Bronchial epithelial cell (primary cell): Measurements from ENCODE around the gene TAS1R2. TPM values are rescaled to one million over a fixed set of nuclear protein-coding genes. Genes with fewer than 3 reads are reported as not detected.
"Not testable (repeated sequence)": the region's sequence is repeated elsewhere in the genome, so short reads cannot be mapped to it uniquely, and the experiment has no call there.

Source experiments
- DNase-seq: peaks from one replicate; pipeline ENCODE4 v3.0.0-alpha.2; 2010; ENCODE audit warnings: low read depth
- FAIRE-seq: peaks from 2 replicates; lab custom pipeline; 2011; peaks lifted over from hg19 to GRCh38; lab: Jason Lieb, UNC
- H3K27me3 ChIP-seq: 2 replicates; pipeline ENCODE4 v1.5.1; 2011; ENCODE audit warnings: low read length; ENCODE audit not compliant: control insufficient read depth, insufficient read depth
- H3K36me3 ChIP-seq: 2 replicates; pipeline ENCODE4 v1.5.1; 2011; ENCODE audit warnings: low read length; ENCODE audit not compliant: control insufficient read depth, insufficient read depth
- H3K4me3 ChIP-seq: 2 replicates; pipeline ENCODE4 v1.5.1; 2011; ENCODE audit warnings: mild to moderate bottlenecking, low read depth, low read length, control low read depth
- CTCF ChIP-seq: IDR thresholded peaks from 2 replicates; pipeline ENCODE4 v1.5.1; 2011; ENCODE audit warnings: mild to moderate bottlenecking, moderate library complexity, low read length, control low read depth, inconsistent platforms; ENCODE audit not compliant: insufficient read depth, severe bottlenecking
- total RNA-seq: library from RNA; depleted of rRNA; stranded (reverse); fragments of >200 nt; gene quantifications from 2 replicates; pipeline ENCODE4 v1.2.1, GENCODE V29; 2014

Gene TAS1R2
- total RNA-seq, 1 donor from 2014 or later: not detected

GRCh38 chr1:18898567-18898966, 39.1 kb upstream of the TAS1R2 start:
- no peaks in the 10 kb centered on the region for H3K27me3 ChIP-seq
- H3K4me3 ChIP-seq: no peak overlapping the region
- DNase-seq: no peak
- no peak for TF ChIP-seq CTCF
- no peaks in the 10 kb centered on the region for H3K36me3 ChIP-seq
- FAIRE-seq: no peak

GRCh38 chr1:18895317-18895716, 35.9 kb upstream of the TAS1R2 start:
- FAIRE-seq (no peak), DNase-seq (no peak)
- Histone ChIP-seq H3K27me3 (no peaks in the 10 kb centered on the region), H3K36me3 (no peaks in the 10 kb centered on the region), H3K4me3 (no peak overlapping the region)
- TF ChIP-seq CTCF: no peak

GRCh38 chr1:18893120-18893519, 33.7 kb upstream of the TAS1R2 start:
- DNase-seq (no peak), FAIRE-seq (no peak)
- no peaks in the 10 kb centered on the region for H3K27me3 ChIP-seq
- no peak overlapping the region for H3K4me3 ChIP-seq
- TF ChIP-seq CTCF: no peak
- H3K36me3 ChIP-seq: peaks cover 4% of the 10 kb centered on the region

- not testable (repeated sequence) for DNase-seq, FAIRE-seq, H3K4me3 ChIP-seq, H3K27me3 ChIP-seq, H3K36me3 ChIP-seq
Measured at GRCh38 chr1:18891858-18892257, 32.4 kb upstream of the TAS1R2 start.

GRCh38 chr1:18891426-18891780, 31.9 kb upstream of the TAS1R2 start:
- no peak for FAIRE-seq
- H3K27me3 ChIP-seq: no peaks in the 10 kb centered on the region
- no peak for DNase-seq
- TF ChIP-seq CTCF: no peak
- H3K4me3 ChIP-seq: no peak overlapping the region
- peaks cover 5% of the 10 kb centered on the region for H3K36me3 ChIP-seq

- FAIRE-seq: no peak
- TF ChIP-seq CTCF: no peak
- H3K36me3 ChIP-seq: peaks cover 5% of the 10 kb centered on the region
Measured at GRCh38 chr1:18890706-18891425, 31.4 kb upstream of the TAS1R2 start.

More at GRCh38 chr1:18890706-18891425, 31.4 kb upstream of the TAS1R2 start:
- no peak for DNase-seq
- Histone ChIP-seq H3K4me3 (no peak overlapping the region), H3K27me3 (no peaks in the 10 kb centered on the region)
